Heart left ventricle (tissue), 13 donors: ENCODE data around the gene WTIP.

Experiments
- POLR2A ChIP-seq, 2 donors: fragments of 450-650 bp; IDR thresholded peaks; one replicate each; pipeline ENCODE4 v1.6.1; 2017; ENCODE audit warnings: antibody characterized with exemption in 2 of 2, mild to moderate bottlenecking in 2 of 2, moderate library complexity in 2 of 2
- TF ChIP-seq, protein P1 (sequence below), 12 donors: fragments of 200-600 bp; sonication (generic) in 4 of 12; IDR thresholded peaks; one replicate each; pipeline versions ENCODE4 v1.5.0 to v1.8.0; 2018 to 2022; ENCODE audit warnings: antibody characterized with exemption in 12 of 12, mild to moderate bottlenecking in 5 of 12
- donor health status: ischemic (EF 13 %, LVEDD 7.1; RV severe dilation, severe dysfunction).
- donor health status: DM: no; HTN: yes; CAD: no.
- donor health status: DM: no; HTN: no; CAD: no.
- donor health status: ischemic (EF 25% LVEDD 6.9; RV normal size, moderate dysfunction).
- donor health status: ischemic (EF 25% LVEDD 5.7; RV mildly dilated, moderate dysfunction).
- donor health status: ischemic (EF 35%, LVEDD 5.7; RV mildly dilated, moderate dysfunction).
- donor health status: nonischemic (EF 11% LVEDD 7.7; RV severe dilation, severe dysfunction).
- donor health status: DM: yes; HTN: yes; CAD: no.
- donor health status: PGD.
- donor health status: ischemic (EF 29% LVEDD 5.4; RV normal size, mild dysfunction).
- donor health status: nonischemic (EF 23%, LVEDD 6.1; RV moderate dilation, normal function).

DNA sequence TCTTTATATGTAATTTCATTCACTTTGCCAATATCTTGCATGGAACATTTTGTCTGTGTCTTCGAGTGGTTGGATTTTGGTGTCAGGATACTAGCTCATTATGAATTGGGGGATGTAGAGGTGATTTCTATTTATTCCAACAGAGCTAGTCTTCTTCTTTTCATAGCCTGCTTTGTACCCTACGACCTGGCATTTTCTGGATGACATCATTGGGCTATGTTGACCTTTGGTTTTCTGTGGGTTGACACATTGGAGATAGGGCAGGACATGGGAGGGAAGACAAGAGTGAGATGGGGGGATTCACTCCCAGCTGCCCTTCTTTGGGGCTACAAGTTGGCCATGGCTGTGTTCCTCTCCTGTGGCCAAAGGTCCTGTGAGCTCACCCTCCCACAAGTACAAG is 38.0 kb downstream of the WTIP start:
- TF ChIP-seq, protein P1, sequence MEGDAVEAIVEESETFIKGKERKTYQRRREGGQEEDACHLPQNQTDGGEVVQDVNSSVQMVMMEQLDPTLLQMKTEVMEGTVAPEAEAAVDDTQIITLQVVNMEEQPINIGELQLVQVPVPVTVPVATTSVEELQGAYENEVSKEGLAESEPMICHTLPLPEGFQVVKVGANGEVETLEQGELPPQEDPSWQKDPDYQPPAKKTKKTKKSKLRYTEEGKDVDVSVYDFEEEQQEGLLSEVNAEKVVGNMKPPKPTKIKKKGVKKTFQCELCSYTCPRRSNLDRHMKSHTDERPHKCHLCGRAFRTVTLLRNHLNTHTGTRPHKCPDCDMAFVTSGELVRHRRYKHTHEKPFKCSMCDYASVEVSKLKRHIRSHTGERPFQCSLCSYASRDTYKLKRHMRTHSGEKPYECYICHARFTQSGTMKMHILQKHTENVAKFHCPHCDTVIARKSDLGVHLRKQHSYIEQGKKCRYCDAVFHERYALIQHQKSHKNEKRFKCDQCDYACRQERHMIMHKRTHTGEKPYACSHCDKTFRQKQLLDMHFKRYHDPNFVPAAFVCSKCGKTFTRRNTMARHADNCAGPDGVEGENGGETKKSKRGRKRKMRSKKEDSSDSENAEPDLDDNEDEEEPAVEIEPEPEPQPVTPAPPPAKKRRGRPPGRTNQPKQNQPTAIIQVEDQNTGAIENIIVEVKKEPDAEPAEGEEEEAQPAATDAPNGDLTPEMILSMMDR (IDR thresholded peaks at IDR 0.05): no peak
- no peak for TF ChIP-seq POLR2A (IDR thresholded peaks at IDR 0.05)
